GM19238 (cell line): Measurements from ENCODE around the gene NOS1.
"Not testable (repeated sequence)": the region's sequence is repeated elsewhere in the genome, so short reads cannot be mapped to it uniquely, and the experiment has no call there.

Experiments used
- DNase-seq: peaks from one replicate; pipeline ENCODE4 v3.0.0; 2011; ENCODE audit warnings: low spot score; ENCODE audit not compliant: insufficient read length

The NOS1 gene

GRCh38 chr12:117209626-117210025 lies 151.8 kb downstream of the NOS1 start:
- DNase-seq: no peak

GRCh38 chr12:117208811-117209455 lies 152.5 kb downstream of the NOS1 start:
- no peak for DNase-seq

- no peak for DNase-seq
Measured at GRCh38 chr12:117208206-117208605, 153.2 kb downstream of the NOS1 start.

- no peak for DNase-seq
Measured at GRCh38 chr12:117207675-117208074, 153.8 kb downstream of the NOS1 start.

- DNase-seq: no peak
Measured at GRCh38 chr12:117202556-117202955, 158.9 kb downstream of the NOS1 start.

GRCh38 chr12:117202033-117202432 lies 159.4 kb downstream of the NOS1 start:
- no peak for DNase-seq

GRCh38 chr12:117199956-117200744 lies 161.3 kb downstream of the NOS1 start:
- DNase-seq: not testable (repeated sequence)

GRCh38 chr12:117196334-117196733 lies 165.1 kb downstream of the NOS1 start:
- not testable (repeated sequence) for DNase-seq

GRCh38 chr12:117195027-117195426 lies 166.4 kb downstream of the NOS1 start:
- DNase-seq: not testable (repeated sequence)

GRCh38 chr12:117193903-117194302 lies 167.5 kb downstream of the NOS1 start:
- DNase-seq: no peak

GRCh38 chr12:117192581-117192980 lies 168.8 kb downstream of the NOS1 start:
- not testable (repeated sequence) for DNase-seq

GRCh38 chr12:117192057-117192456 lies 169.4 kb downstream of the NOS1 start:
- no peak for DNase-seq

- DNase-seq: peak; percentile 94
Measured at GRCh38 chr12:117190210-117190781, 171.1 kb downstream of the NOS1 start, which contains the start of gene FBXO21. TSS of gene FBXO21 (minus strand) at chr12:117190470. CDS start at chr12:117190456, 14 bp downstream.

GRCh38 chr12:117189725-117190209 lies 171.7 kb downstream of the NOS1 start:
- peak; percentile 35 for DNase-seq

GRCh38 chr12:117188961-117189724 lies 172.3 kb downstream of the NOS1 start:
- no peak for DNase-seq

GRCh38 chr12:117188121-117188665 lies 173.2 kb downstream of the NOS1 start:
- no peak for DNase-seq

GRCh38 chr12:117187421-117187820 lies 174.0 kb downstream of the NOS1 start:
- no peak for DNase-seq

GRCh38 chr12:117182866-117183265 lies 178.6 kb downstream of the NOS1 start:
- DNase-seq: no peak

- not testable (repeated sequence) for DNase-seq
Measured at GRCh38 chr12:117181468-117181843, 180.0 kb downstream of the NOS1 start.

- DNase-seq: no peak
Measured at GRCh38 chr12:117180758-117181467, 180.5 kb downstream of the NOS1 start.
